A673 (cell line): ENCODE measurements around the gene OXCT1. TPM values are rescaled to one million over a fixed set of nuclear protein-coding genes. Genes with fewer than 3 reads are reported as not detected.

ENCODE experiments used
- BruUV-seq: library from RNA; stranded (reverse); fragments of 400-500 nt; replicated peaks from 2 replicates; lab custom pipeline; 2021; lab: Mats Ljungman, UMichigan
- CTCF ChIA-PET: fragments of 300-600 bp; sonication (Branson Sonifier 250); formaldehyde crosslinking; loops from one replicate; lab custom pipeline; 2022; ENCODE audit warnings: antibody characterized with exemption; lab: Charles Lee
- POLR2A ChIA-PET: fragments of 300-600 bp; sonication (Branson Sonifier 250); formaldehyde crosslinking; loops from one replicate; lab custom pipeline; 2022; ENCODE audit warnings: antibody characterized with exemption; ENCODE audit not compliant: low non-redundant PET; lab: Charles Lee
- DNase-seq: peaks from one replicate; pipeline ENCODE4 v3.0.0-alpha.2; 2015; ENCODE audit warnings: low spot score
- H3K27ac ChIP-seq: fragments of 200-600 bp; sonication (generic); 2 replicates; pipeline ENCODE4 v1.5.1; 2016; ENCODE audit warnings: mixed run types, low read depth, mild to moderate bottlenecking, mixed read lengths, antibody characterized with exemption, low read length; ENCODE audit not compliant: poor library complexity, severe bottlenecking
- H3K27me3 ChIP-seq: fragments of 200-600 bp; sonication (generic); replicated peaks from 2 replicates; pipeline ENCODE4 v1.6.1; 2017; ENCODE audit warnings: mixed run types, low read depth, mild to moderate bottlenecking, mixed read lengths, antibody characterized with exemption, low read length; ENCODE audit not compliant: insufficient read depth, poor library complexity
- H3K36me3 ChIP-seq: fragments of 200-600 bp; sonication (generic); 2 replicates; pipeline ENCODE4 v1.6.1; 2016; ENCODE audit warnings: mixed run types, mild to moderate bottlenecking, mixed read lengths, antibody characterized with exemption, low read length; ENCODE audit not compliant: insufficient read depth, poor library complexity, severe bottlenecking
- H3K4me1 ChIP-seq: fragments of 200-600 bp; sonication (generic); 2 replicates; pipeline ENCODE4 v1.6.1; 2017; ENCODE audit warnings: mixed run types, mild to moderate bottlenecking, mixed read lengths, antibody characterized with exemption, low read length; ENCODE audit not compliant: insufficient read depth, poor library complexity, severe bottlenecking
- H3K4me3 ChIP-seq: fragments of 200-600 bp; sonication (generic); 2 replicates; pipeline ENCODE4 v1.5.1; 2016; ENCODE audit warnings: low read depth, mixed run types, mild to moderate bottlenecking, mixed read lengths, low read length; ENCODE audit not compliant: poor library complexity, severe bottlenecking
- H3K9me3 ChIP-seq: fragments of 200-600 bp; sonication (generic); 2 replicates; pipeline ENCODE4 v1.6.1; 2016; ENCODE audit warnings: mixed run types, low read depth, mild to moderate bottlenecking, mixed read lengths, antibody characterized with exemption, low read length; ENCODE audit not compliant: poor library complexity, severe bottlenecking
- EZH2 ChIP-seq: fragments of 200-600 bp; sonication (generic); IDR thresholded peaks from 2 replicates; pipeline ENCODE4 v1.6.1; 2017; ENCODE audit warnings: borderline replicate concordance, low read depth, mild to moderate bottlenecking, mixed read lengths, antibody characterized with exemption, low read length; ENCODE audit not compliant: poor library complexity, severe bottlenecking
- intact Hi-C: fragments of 100-400 bp; cut with micrococcal nuclease; formaldehyde crosslinking; loops from one replicate; pipeline ENCODE4 v1.10.0; 2022; ENCODE audit not compliant: unreplicated experiment
- total RNA-seq: library from RNA; stranded (reverse); gene quantifications from 2 replicates; pipeline ENCODE4 v1.2.3, GENCODE V29; 2021
- TF ChIP-seq, protein P1 (sequence below): fragments of 300-800, 200-600 bp; sonication (generic); conservative IDR thresholded peaks from 2 replicates; pipeline ENCODE4 v1.5.1; 2017; ENCODE audit warnings: low read depth, mild to moderate bottlenecking, antibody characterized with exemption, low read length, moderate library complexity, mixed read lengths

Gene OXCT1
- total RNA-seq, 1 experiment from 2014 or later, result 48.4 TPM

DNA sequence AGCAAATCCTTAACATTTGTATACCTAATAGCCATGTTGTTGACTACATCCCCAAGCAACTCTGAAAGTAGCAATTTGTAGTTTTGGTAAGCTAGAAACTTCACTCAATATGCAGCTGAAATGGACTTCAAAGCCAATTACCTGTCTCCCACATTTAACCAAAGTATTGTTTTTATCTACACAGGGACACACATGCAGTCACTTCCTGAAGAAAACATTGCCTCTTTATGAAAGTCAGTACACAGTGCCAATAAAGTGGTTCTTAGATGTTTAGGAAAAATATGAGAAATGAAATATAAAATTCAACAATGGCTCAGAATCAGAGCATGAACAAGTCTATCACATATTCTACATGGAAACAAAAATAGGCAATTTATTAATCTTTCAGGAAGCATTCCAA is 49.2 kb downstream of the OXCT1 start:
- Histone ChIP-seq H3K4me1 (peaks cover 3% of the 10 kb centered on the region), H3K27me3 (no peaks in the 10 kb centered on the region), H3K36me3 (no peaks in the 10 kb centered on the region), H3K27ac (no peak overlapping the region), H3K9me3 (no peaks in the 10 kb centered on the region), H3K4me3 (no peak overlapping the region)
- BruUV-seq, result no TSS peak
- POLR2A ChIA-PET, result no interaction called here
- CTCF ChIA-PET, result no interaction called here
- TF ChIP-seq EZH2, result no peak
- TF ChIP-seq, protein P1, sequence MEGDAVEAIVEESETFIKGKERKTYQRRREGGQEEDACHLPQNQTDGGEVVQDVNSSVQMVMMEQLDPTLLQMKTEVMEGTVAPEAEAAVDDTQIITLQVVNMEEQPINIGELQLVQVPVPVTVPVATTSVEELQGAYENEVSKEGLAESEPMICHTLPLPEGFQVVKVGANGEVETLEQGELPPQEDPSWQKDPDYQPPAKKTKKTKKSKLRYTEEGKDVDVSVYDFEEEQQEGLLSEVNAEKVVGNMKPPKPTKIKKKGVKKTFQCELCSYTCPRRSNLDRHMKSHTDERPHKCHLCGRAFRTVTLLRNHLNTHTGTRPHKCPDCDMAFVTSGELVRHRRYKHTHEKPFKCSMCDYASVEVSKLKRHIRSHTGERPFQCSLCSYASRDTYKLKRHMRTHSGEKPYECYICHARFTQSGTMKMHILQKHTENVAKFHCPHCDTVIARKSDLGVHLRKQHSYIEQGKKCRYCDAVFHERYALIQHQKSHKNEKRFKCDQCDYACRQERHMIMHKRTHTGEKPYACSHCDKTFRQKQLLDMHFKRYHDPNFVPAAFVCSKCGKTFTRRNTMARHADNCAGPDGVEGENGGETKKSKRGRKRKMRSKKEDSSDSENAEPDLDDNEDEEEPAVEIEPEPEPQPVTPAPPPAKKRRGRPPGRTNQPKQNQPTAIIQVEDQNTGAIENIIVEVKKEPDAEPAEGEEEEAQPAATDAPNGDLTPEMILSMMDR, result no peak
- intact Hi-C loops, result no loop called here
- DNase-seq, result no peak

DNA sequence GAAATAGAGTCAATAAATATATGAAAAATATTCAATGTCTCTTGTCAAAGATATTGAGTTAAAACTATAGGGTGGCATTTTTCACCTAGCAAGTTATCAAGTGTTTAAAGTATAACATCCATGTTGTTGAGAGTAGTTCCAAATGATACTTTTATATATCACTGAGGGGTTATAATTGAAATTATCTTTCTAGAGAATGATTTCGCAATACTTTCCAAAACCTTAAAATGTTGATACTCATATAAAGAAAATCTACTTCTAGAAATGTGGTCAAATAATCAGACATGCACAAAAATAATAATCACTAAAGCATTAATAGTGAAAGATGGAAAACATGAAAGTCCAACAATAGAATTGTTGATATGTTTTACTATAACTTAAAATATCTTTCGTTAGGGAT is 50.1 kb downstream of the OXCT1 start:
- ChIA-PET POLR2A (no interaction called here), CTCF (no interaction called here)

DNA sequence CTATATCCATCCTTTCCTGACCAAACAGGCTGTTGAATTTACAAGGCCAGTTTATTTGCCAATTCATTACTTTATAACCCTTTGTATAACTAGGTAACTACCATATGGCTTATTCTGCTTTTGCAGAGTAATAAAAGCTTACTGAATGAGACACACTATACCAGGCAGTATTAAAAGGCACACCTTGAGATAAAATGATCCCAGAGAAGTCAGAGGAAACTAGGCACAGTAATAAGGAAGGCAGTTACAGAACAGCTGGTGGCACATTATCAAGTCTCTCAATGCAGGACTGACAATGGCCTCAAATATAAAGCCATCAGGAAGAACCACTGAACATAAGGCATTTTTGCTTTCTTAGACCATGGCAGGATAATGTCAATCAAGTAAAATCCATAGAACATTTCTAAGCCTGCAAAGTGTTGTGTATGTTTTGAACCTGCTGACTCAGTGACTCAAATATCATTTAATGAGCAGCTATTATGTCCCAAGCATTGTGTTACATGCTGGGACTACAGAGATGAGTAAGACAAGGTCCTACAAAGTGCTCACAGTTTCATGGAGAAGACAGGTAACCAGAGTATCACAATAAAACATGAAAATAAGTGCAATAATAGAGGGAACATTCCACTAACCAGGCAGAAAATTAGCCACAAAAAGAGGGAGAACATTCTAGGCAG is 52.5 kb downstream of the OXCT1 start:
- Histone ChIP-seq H3K27me3 (no peaks in the 10 kb centered on the region), H3K27ac (no peak overlapping the region), H3K36me3 (no peaks in the 10 kb centered on the region), H3K9me3 (no peaks in the 10 kb centered on the region), H3K4me3 (no peak overlapping the region), H3K4me1 (peaks cover 7% of the 10 kb centered on the region)
- intact Hi-C loops, result no loop called here
- ChIA-PET CTCF (no interaction called here), POLR2A (no interaction called here)
- no peak for TF ChIP-seq EZH2
- TF ChIP-seq, protein P1, result no peak
- no peak for DNase-seq
- BruUV-seq, result no TSS peak

More for the DNA sequence above, 50.1 kb downstream of the OXCT1 start:
- H3K27me3 ChIP-seq, result no peaks in the 10 kb centered on the region
- H3K27ac ChIP-seq, result no peak overlapping the region
- no peaks in the 10 kb centered on the region for H3K36me3 ChIP-seq
- no peak for DNase-seq
- intact Hi-C loops, result no loop called here
- H3K4me1 ChIP-seq, result peaks cover 7% of the 10 kb centered on the region
- no peak overlapping the region for H3K4me3 ChIP-seq
- no TSS peak for BruUV-seq
- TF ChIP-seq EZH2, result no peak
- TF ChIP-seq, protein P1, result no peak
- H3K9me3 ChIP-seq, result no peaks in the 10 kb centered on the region
